Measurements from ENCODE around the gene ASMTL.

- TF ChIP-seq PAF1 (CRISPR knock-in tag; IDR thresholded peaks at IDR 0.05): no peak
- no peak for TF ChIP-seq ZNF704 (CRISPR knock-in tag; IDR thresholded peaks at IDR 0.05; ENCODE audit: borderline replicate concordance)
- no peak for TF ChIP-seq CTCF (CRISPR knock-in tag; IDR thresholded peaks at IDR 0.05)
- no peak for TF ChIP-seq POLR2A (IDR thresholded peaks at IDR 0.05; ENCODE audit: insufficient read depth in 1 of 2, low read depth in 2 of 2, low read length in 2 of 2)
- TF ChIP-seq XRCC5 (optimal IDR thresholded peaks at IDR 0.05; ENCODE audit: low read length): no peak
- TF ChIP-seq CHD2 (IDR thresholded peaks at IDR 0.05; ENCODE audit: low read depth, low read length): no peak
- TF ChIP-seq REST (IDR thresholded peaks at IDR 0.05; ENCODE audit: borderline replicate concordance in 1 of 2, low read depth in 1 of 2, low read length in 2 of 2): no peak
- no peak for TF ChIP-seq TAF1 (CRISPR knock-in tag; IDR thresholded peaks at IDR 0.05)
- TF ChIP-seq GZF1 (CRISPR knock-in tag; IDR thresholded peaks at IDR 0.05): no peak
- no peak for TF ChIP-seq ZNF878 (CRISPR knock-in tag; IDR thresholded peaks at IDR 0.05)
- no peak for TF ChIP-seq ZFP37 (CRISPR knock-in tag; IDR thresholded peaks at IDR 0.05; ENCODE audit: borderline replicate concordance)
- TF ChIP-seq GLI4 (CRISPR knock-in tag; IDR thresholded peaks at IDR 0.05; ENCODE audit: borderline replicate concordance): no peak
- no peak for TF ChIP-seq HNF4G (IDR thresholded peaks at IDR 0.05; ENCODE audit: borderline replicate concordance, low read depth, low read length)
- TF ChIP-seq HNF4G (CRISPR knock-in tag; IDR thresholded peaks at IDR 0.05; ENCODE audit: borderline replicate concordance, low read depth): no peak
Measured at GRCh38 chrX:1391370-1391706, 61.4 kb downstream of the ASMTL start.
